Measurements from ENCODE around the gene TTI1. TPM values are rescaled to one million over a fixed set of nuclear protein-coding genes. Genes with fewer than 3 reads are reported as not detected.

The TTI1 gene
- polyA plus RNA-seq, 1 donor from 2014 or later, result 20.0 TPM

GRCh38 chr20:37954190-37954589, 79.1 kb downstream of the TTI1 start:
- no peaks in the 10 kb centered on the region for H4K20me1 ChIP-seq (ENCODE audit: insufficient read depth)
- no peaks in the 10 kb centered on the region for H3K27me3 ChIP-seq (ENCODE audit: insufficient read depth, low read depth, low read length)
- H3K79me2 ChIP-seq (replicated peaks; ENCODE audit: insufficient read depth, low read length), result no peaks in the 10 kb centered on the region
- no peaks in the 10 kb centered on the region for H3F3A ChIP-seq (ENCODE audit: insufficient read depth, low read length, poor library complexity, severe bottlenecking)
- H3K9ac ChIP-seq (ENCODE audit: low read length), result no peak overlapping the region
- no peak overlapping the region for H2AFZ ChIP-seq (ENCODE audit: low read depth, low read length)
- no peaks in the 10 kb centered on the region for H3K36me3 ChIP-seq (ENCODE audit: insufficient read depth, low read length)
- H3K9me2 ChIP-seq (ENCODE audit: insufficient read depth, low read length), result no peaks in the 10 kb centered on the region
- H3K4me2 ChIP-seq (ENCODE audit: low read length), result no peak overlapping the region
- no peak overlapping the region for H3K27ac ChIP-seq (ENCODE audit: low read length)
- TF ChIP-seq TAF1 (IDR thresholded peaks at IDR 0.05; ENCODE audit: low read depth) (no peak), SMC3 (conservative IDR thresholded peaks at IDR 0.05; ENCODE audit: poor library complexity) (no peak), POLR2AphosphoS5 (IDR thresholded peaks at IDR 0.05) (no peak), EZH2 (IDR thresholded peaks at IDR 0.05; ENCODE audit: borderline replicate concordance, insufficient read depth, low read length, poor library complexity, severe bottlenecking) (no peak), RAD21 (conservative IDR thresholded peaks at IDR 0.05) (no peak), MXI1 (conservative IDR thresholded peaks at IDR 0.05; ENCODE audit: poor library complexity, severe bottlenecking) (no peak), CTCF (IDR thresholded peaks at IDR 0.05; ENCODE audit: poor library complexity, severe bottlenecking) (no peak), EP300 (conservative IDR thresholded peaks at IDR 0.05; ENCODE audit: poor library complexity, severe bottlenecking) (no peak), REST (IDR thresholded peaks at IDR 0.05; ENCODE audit: borderline replicate concordance) (no peak)
- no peaks in the 10 kb centered on the region for H3K9me3 ChIP-seq (ENCODE audit: low read length)
- no peak overlapping the region for H3K4me3 ChIP-seq (ENCODE audit: low read length)

GRCh38 chr20:37948956-37949355, 84.3 kb downstream of the TTI1 start:
- TF ChIP-seq TAF1 (IDR thresholded peaks at IDR 0.05; ENCODE audit: low read depth) (no peak), SMC3 (conservative IDR thresholded peaks at IDR 0.05; ENCODE audit: poor library complexity) (no peak), REST (IDR thresholded peaks at IDR 0.05; ENCODE audit: borderline replicate concordance) (no peak), MXI1 (conservative IDR thresholded peaks at IDR 0.05; ENCODE audit: poor library complexity, severe bottlenecking) (no peak), EP300 (conservative IDR thresholded peaks at IDR 0.05; ENCODE audit: poor library complexity, severe bottlenecking) (no peak), RAD21 (conservative IDR thresholded peaks at IDR 0.05) (no peak), EZH2 (IDR thresholded peaks at IDR 0.05; ENCODE audit: borderline replicate concordance, insufficient read depth, low read length, poor library complexity, severe bottlenecking) (no peak), CTCF (IDR thresholded peaks at IDR 0.05; ENCODE audit: poor library complexity, severe bottlenecking) (no peak), POLR2AphosphoS5 (IDR thresholded peaks at IDR 0.05) (no peak)
- Histone ChIP-seq H3K9me2 (ENCODE audit: insufficient read depth, low read length) (no peaks in the 10 kb centered on the region), H4K20me1 (ENCODE audit: insufficient read depth) (no peaks in the 10 kb centered on the region), H3F3A (ENCODE audit: insufficient read depth, low read length, poor library complexity, severe bottlenecking) (no peaks in the 10 kb centered on the region), H3K27ac (ENCODE audit: low read length) (no peak overlapping the region), H3K4me3 (ENCODE audit: low read length) (no peak overlapping the region), H3K4me2 (ENCODE audit: low read length) (no peak overlapping the region), H2AFZ (ENCODE audit: low read depth, low read length) (no peak overlapping the region), H3K36me3 (ENCODE audit: insufficient read depth, low read length) (no peaks in the 10 kb centered on the region), H3K9ac (ENCODE audit: low read length) (no peak overlapping the region), H3K9me3 (ENCODE audit: low read length) (no peaks in the 10 kb centered on the region), H3K27me3 (ENCODE audit: insufficient read depth, low read depth, low read length) (no peaks in the 10 kb centered on the region), H3K79me2 (replicated peaks; ENCODE audit: insufficient read depth, low read length) (no peaks in the 10 kb centered on the region)

All from neural cell (in vitro differentiated cells).